ENCODE results near the gene AFF3.

DNA sequence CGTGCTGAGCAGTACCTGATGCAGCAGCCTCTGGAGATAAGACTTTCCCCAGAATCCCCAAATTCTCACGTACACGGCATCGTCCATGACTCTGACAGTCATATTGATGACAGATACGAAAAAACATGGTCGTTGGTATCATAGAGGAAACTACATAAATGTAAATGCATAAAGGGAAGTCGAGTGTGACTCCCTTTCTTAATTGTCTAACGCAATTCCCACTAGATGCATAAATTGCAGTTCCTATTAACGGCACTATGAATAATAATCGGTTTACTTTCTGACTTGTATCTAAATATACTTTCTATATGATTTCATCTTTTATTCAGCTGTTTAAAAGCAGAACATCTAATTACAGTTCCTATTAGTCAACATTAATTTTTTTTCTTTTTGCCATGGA, 330.0 kb downstream of the AFF3 start:
- TF ChIP-seq RBFOX2 (IDR thresholded peaks at IDR 0.05; ENCODE audit: low read depth, low read length), result no peak
- TF ChIP-seq CREM (IDR thresholded peaks at IDR 0.05), result no peak
- TF ChIP-seq CREM (CRISPR knock-in tag; IDR thresholded peaks at IDR 0.05), result no peak
- no peak for TF ChIP-seq BHLHE40 (IDR thresholded peaks at IDR 0.05; ENCODE audit: low read length)
- TF ChIP-seq POLR2A (IDR thresholded peaks at IDR 0.05; ENCODE audit: insufficient read depth in 1 of 2, low read depth in 2 of 2, low read length in 2 of 2), result no peak
- TF ChIP-seq CREBL2 (CRISPR knock-in tag; IDR thresholded peaks at IDR 0.05; ENCODE audit: borderline replicate concordance), result no peak
- TF ChIP-seq EED (CRISPR knock-in tag; IDR thresholded peaks at IDR 0.05), result no peak
- no peak for TF ChIP-seq ZBTB33 (CRISPR knock-in tag; IDR thresholded peaks at IDR 0.05)
- TF ChIP-seq CBX2 (IDR thresholded peaks at IDR 0.05; ENCODE audit: low read depth, low read length), result no peak
- TF ChIP-seq CBX2 (CRISPR knock-in tag; IDR thresholded peaks at IDR 0.05; ENCODE audit: low read depth), result no peak
- no peak for TF ChIP-seq TGIF2 (CRISPR knock-in tag; IDR thresholded peaks at IDR 0.05)
- TF ChIP-seq, protein P1, sequence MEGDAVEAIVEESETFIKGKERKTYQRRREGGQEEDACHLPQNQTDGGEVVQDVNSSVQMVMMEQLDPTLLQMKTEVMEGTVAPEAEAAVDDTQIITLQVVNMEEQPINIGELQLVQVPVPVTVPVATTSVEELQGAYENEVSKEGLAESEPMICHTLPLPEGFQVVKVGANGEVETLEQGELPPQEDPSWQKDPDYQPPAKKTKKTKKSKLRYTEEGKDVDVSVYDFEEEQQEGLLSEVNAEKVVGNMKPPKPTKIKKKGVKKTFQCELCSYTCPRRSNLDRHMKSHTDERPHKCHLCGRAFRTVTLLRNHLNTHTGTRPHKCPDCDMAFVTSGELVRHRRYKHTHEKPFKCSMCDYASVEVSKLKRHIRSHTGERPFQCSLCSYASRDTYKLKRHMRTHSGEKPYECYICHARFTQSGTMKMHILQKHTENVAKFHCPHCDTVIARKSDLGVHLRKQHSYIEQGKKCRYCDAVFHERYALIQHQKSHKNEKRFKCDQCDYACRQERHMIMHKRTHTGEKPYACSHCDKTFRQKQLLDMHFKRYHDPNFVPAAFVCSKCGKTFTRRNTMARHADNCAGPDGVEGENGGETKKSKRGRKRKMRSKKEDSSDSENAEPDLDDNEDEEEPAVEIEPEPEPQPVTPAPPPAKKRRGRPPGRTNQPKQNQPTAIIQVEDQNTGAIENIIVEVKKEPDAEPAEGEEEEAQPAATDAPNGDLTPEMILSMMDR (CRISPR knock-in tag; IDR thresholded peaks at IDR 0.05), result no peak
- no peak for TF ChIP-seq ZIK1 (CRISPR knock-in tag; IDR thresholded peaks at IDR 0.05; ENCODE audit: borderline replicate concordance, low read depth)

Measured in HepG2 (cell line).